ENCODE measurements around the gene ITGA2B.

DNA sequence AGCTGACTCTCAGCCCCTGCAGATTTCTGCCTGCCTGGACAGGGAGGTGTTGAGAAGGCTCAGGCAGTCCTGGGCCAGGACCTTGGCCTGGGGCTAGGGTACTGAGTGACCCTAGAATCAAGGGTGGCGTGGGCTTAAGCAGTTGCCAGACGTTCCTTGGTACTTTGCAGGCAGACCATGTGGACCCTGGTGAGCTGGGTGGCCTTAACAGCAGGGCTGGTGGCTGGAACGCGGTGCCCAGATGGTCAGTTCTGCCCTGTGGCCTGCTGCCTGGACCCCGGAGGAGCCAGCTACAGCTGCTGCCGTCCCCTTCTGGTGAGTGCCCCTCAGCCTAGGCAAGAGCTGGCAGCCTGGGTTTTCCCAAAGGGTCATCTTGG lies 40.5 kb downstream of the ITGA2B start:
- TF ChIP-seq, protein P1, sequence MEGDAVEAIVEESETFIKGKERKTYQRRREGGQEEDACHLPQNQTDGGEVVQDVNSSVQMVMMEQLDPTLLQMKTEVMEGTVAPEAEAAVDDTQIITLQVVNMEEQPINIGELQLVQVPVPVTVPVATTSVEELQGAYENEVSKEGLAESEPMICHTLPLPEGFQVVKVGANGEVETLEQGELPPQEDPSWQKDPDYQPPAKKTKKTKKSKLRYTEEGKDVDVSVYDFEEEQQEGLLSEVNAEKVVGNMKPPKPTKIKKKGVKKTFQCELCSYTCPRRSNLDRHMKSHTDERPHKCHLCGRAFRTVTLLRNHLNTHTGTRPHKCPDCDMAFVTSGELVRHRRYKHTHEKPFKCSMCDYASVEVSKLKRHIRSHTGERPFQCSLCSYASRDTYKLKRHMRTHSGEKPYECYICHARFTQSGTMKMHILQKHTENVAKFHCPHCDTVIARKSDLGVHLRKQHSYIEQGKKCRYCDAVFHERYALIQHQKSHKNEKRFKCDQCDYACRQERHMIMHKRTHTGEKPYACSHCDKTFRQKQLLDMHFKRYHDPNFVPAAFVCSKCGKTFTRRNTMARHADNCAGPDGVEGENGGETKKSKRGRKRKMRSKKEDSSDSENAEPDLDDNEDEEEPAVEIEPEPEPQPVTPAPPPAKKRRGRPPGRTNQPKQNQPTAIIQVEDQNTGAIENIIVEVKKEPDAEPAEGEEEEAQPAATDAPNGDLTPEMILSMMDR (IDR thresholded peaks at IDR 0.05; ENCODE audit: poor library complexity), result no peak
- TF ChIP-seq EZH2 (IDR thresholded peaks at IDR 0.05; ENCODE audit: borderline replicate concordance), result no peak
- TF ChIP-seq EZH2phosphoT487 (IDR thresholded peaks at IDR 0.05; ENCODE audit: low read depth, severe bottlenecking, unreplicated experiment), result no peak

Measured in hepatocyte (in vitro differentiated cells).